VCaP (cell line): ENCODE measurements around the gene FXYD2.

Experiments used
- H3K27ac ChIP-seq: fragments of 450-650 bp; 2 replicates; pipeline ENCODE4 v1.5.1; 2017
- TF ChIP-seq, protein P1 (sequence below): fragments of 450-650 bp; conservative IDR thresholded peaks from 2 replicates; pipeline ENCODE4 v1.5.1; 2017; ENCODE audit warnings: mild to moderate bottlenecking, moderate library complexity

The FXYD2 gene

GRCh38 chr11:117827521-117828511 is 3.3 kb upstream of the FXYD2 start:
- no peak overlapping the region for H3K27ac ChIP-seq
- TF ChIP-seq, protein P1, sequence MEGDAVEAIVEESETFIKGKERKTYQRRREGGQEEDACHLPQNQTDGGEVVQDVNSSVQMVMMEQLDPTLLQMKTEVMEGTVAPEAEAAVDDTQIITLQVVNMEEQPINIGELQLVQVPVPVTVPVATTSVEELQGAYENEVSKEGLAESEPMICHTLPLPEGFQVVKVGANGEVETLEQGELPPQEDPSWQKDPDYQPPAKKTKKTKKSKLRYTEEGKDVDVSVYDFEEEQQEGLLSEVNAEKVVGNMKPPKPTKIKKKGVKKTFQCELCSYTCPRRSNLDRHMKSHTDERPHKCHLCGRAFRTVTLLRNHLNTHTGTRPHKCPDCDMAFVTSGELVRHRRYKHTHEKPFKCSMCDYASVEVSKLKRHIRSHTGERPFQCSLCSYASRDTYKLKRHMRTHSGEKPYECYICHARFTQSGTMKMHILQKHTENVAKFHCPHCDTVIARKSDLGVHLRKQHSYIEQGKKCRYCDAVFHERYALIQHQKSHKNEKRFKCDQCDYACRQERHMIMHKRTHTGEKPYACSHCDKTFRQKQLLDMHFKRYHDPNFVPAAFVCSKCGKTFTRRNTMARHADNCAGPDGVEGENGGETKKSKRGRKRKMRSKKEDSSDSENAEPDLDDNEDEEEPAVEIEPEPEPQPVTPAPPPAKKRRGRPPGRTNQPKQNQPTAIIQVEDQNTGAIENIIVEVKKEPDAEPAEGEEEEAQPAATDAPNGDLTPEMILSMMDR: no peak

DNA sequence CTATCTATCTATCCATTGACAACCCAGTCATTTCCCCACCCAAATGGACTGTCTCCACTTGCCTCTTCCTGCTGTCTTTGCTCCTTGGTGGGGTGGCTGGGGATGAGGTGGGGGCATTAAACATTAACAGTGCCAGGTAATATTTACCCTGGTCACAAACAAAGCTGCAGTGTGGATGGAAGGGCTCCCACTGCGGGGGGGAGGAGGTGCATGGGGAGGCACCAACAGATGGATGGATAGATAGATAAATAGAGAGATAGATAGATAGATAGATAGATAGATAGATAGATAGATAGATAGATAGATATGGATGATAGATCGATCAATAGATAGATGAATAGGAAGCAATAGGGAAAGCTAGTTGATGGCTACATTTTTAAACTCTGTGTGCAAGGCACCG is 2.3 kb upstream of the FXYD2 start:
- no peak overlapping the region for H3K27ac ChIP-seq
- TF ChIP-seq, protein P1: no peak

- H3K27ac ChIP-seq: no peak overlapping the region
- TF ChIP-seq, protein P1: no peak
Observed at GRCh38 chr11:117826190-117826570, 1.6 kb upstream of the FXYD2 start.

DNA sequence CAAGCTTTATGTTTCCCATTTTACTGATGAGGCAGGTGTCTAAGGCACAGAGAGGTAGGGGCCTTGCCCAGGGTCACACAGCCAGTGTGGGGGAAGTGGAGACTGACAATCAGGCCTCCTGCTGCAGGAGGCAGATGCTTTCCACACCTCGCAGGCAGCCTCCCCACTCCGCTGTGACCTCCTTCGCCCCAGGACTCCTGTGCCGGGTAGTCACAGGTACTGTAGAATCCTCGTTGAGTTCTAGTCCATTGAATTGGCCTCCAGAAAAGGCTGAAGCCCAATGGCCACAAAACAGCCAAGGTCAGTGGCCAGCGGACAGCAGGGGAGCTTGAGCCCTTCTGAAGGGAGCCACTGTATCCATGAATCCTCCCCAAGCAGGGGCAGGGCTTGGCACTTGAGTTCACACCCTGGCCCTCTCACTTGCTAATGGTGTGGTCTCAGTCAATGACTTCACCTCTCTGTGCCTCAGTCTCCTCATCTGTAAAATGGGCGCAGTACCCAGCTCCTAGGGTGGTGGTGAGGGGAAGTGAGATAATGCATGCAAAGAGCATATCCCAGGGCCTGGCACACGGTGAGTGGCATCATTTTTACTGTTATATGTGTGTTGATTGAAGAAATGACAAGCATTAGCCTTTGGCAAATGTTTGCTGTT is 1.1 kb upstream of the FXYD2 start:
- no peak overlapping the region for H3K27ac ChIP-seq
- TF ChIP-seq, protein P1: no peak

DNA sequence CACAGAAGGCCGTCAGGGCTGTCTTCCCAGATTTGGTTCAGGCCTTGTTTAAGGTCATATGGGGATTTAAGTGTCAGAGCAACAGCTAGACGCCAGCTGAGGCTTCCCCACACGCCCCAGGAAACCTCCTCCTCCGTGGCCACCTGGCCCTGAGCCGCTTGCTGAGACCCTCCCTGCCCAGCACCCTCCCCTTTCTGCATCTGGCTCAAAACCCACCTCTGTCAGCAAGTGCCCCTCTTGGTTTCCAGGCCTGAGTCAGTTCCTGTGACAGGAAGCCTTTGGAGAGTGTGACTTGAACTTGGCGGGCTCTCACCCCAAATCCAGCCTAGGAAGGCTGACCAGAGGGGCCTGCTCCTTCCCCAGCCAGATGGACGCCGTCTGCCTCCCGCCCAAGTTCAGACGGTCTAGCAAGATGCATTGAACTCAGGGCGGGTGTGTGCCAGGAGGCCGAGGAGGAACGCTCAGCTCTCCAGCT is 561 bp downstream of the FXYD2 start:
- H3K27ac ChIP-seq: no peak overlapping the region
- TF ChIP-seq, protein P1: no peak

DNA sequence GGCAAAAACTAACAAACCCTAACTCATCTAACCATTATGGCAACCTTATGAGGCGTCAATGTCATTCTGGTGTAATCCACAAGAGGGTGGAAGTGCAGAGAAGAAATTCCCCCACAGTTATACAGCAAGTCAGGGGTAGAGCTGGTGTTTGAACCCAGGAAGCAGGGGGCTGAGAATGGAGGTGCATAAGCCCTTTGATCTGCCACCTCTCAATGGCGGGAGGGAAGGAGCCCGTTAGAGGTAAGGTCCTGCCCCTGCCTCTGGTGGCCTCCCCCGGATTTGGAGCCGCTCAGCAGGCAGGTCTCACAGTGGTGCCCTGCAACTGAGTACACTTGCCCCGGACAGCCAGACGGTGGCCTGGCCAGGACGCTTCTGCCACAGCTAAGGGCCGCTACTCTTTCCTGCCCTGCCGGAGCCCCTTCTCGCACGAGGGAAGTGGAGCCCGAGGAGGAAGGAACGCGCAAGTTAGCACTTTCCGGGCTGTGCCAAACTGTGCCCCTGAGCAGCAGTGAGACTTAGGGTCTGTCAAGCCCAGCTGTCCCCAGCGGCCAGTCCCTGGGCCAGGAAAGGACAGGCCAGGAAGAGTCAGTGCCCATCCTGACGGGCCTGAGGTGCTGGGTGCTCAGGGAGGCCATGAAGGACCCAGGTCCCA is 1.1 kb downstream of the FXYD2 start:
- no peak overlapping the region for H3K27ac ChIP-seq
- TF ChIP-seq, protein P1: no peak; the same call in 1 of the 2 replicates
